ENCODE data around the gene ZNF253. TPM values are rescaled to one million over a fixed set of nuclear protein-coding genes. Genes with fewer than 3 reads are reported as not detected.
"Not testable (repeated sequence)": the region's sequence is repeated elsewhere in the genome, so short reads cannot be mapped to it uniquely, and the experiment has no call there.

The ZNF253 gene
- total RNA-seq, 4 donors from 2014 or later: 5.1 to 7.1 (median 6.1) TPM

DNA sequence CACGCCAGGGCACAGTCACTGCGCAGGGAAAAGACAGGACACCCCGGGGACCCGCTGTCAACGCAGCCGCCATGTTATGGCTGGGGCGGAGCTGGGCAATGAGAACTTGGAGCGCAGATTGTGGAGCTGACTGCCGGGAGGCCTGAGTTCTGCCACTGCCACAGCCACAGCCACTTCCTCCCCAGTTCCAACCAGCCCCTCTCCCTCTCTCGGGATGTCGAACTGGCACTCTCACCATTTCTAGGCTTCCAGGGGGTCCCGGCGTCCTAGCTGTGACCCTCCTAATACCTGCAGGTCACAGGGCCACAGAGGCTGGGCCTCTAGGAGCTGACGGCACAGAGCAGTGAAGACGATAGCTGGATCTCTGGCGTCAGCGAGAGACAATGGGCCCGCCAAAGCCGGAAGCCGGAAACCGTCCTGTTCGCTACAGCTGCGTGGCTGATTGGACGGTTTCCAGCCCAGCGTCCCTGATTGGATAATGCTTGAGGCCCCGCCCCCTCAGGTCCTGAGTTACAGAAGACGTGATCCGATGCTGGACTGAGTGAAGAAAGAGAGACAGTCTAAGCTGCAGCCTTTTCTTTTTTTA, 44.2 kb upstream of the ZNF253 start, which contains the start of gene ZNF506:
TSS of gene ZNF506 (minus strand) at position 385 of the 586 bp plus-strand sequence. CDS start at position 238, 147 bp downstream.
- TF ChIP-seq EP300 (IDR thresholded peaks at IDR 0.05) (no peak), POLR2AphosphoS5 (IDR thresholded peaks at IDR 0.05) (peak; percentile 96 to 98), POLR2A (IDR thresholded peaks at IDR 0.05; ENCODE audit: low read depth) (peak; percentile 62)
- TF ChIP-seq, protein P1, sequence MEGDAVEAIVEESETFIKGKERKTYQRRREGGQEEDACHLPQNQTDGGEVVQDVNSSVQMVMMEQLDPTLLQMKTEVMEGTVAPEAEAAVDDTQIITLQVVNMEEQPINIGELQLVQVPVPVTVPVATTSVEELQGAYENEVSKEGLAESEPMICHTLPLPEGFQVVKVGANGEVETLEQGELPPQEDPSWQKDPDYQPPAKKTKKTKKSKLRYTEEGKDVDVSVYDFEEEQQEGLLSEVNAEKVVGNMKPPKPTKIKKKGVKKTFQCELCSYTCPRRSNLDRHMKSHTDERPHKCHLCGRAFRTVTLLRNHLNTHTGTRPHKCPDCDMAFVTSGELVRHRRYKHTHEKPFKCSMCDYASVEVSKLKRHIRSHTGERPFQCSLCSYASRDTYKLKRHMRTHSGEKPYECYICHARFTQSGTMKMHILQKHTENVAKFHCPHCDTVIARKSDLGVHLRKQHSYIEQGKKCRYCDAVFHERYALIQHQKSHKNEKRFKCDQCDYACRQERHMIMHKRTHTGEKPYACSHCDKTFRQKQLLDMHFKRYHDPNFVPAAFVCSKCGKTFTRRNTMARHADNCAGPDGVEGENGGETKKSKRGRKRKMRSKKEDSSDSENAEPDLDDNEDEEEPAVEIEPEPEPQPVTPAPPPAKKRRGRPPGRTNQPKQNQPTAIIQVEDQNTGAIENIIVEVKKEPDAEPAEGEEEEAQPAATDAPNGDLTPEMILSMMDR (IDR thresholded peaks at IDR 0.05): no peak

GRCh38 chr19:19821976-19822375, 43.7 kb upstream of the ZNF253 start:
- H3K9me3 ChIP-seq; H3K27me3 ChIP-seq; DNase-seq (ENCODE audit: extremely low spot score): not testable (repeated sequence)
- intact Hi-C loops (cut with DNase I): loop anchor here (5.0 kb wide), 3 partner anchors 45 to 90 kb away; partner anchors contain the start of genes ZNF14 and ZNF253
- peaks cover 15 to 44% (median 29%) of the 10 kb centered on the region in 4 donors for H3K4me1 ChIP-seq
- peak overlapping the region; percentile 87 to 96 (median 92) for H3K27ac ChIP-seq (replicated peaks in 1 of 4)
- H3K4me3 ChIP-seq: peak overlapping the region; percentile 70 to 82 (median 75)
- 0% methylated on average over 11 of the region's 11 CpGs for WGBS
- peaks cover 0 to 14% (median 4%) of the 10 kb centered on the region in 4 donors for H3K36me3 ChIP-seq

More for the DNA sequence above, 44.2 kb upstream of the ZNF253 start, which contains the start of gene ZNF506:
- peak within 1 kb of the TSS; percentile 87 to 96 (median 92) for H3K27ac ChIP-seq (replicated peaks in 1 of 4)
- intact Hi-C loops (cut with DNase I): loop anchor here (5.0 kb wide), 3 partner anchors 44 to 89 kb away; partner anchors contain the start of genes ZNF14 and ZNF253
- DNase-seq (ENCODE audit: extremely low spot score): peak; percentile 100
- no peaks in the 10 kb centered on the region for H3K27me3 ChIP-seq
- peaks cover 0 to 5% (median 0%) of the 10 kb centered on the region in 4 donors for H3K9me3 ChIP-seq
- peaks cover 15 to 49% (median 33%) of the 10 kb centered on the region in 4 donors for H3K4me1 ChIP-seq
- 0% methylated on average over 7 of the region's 28 CpGs for WGBS
- H3K4me3 ChIP-seq: peak within 1 kb of the TSS; percentile 70 to 82 (median 75)
- H3K36me3 ChIP-seq: peaks cover 0 to 14% (median 4%) of the 10 kb centered on the region in 4 donors

- intact Hi-C loops (cut with DNase I): loop anchor here (5.0 kb wide), 3 partner anchors 43 to 92 kb away; partner anchors contain the start of genes ZNF14 and ZNF253
- Histone ChIP-seq H3K27me3 (no peaks in the 10 kb centered on the region), H3K27ac (replicated peaks in 1 of 4) (no peak overlapping the region), H3K9me3 (peaks cover 0 to 17% (median 5%) of the 10 kb centered on the region in 4 donors), H3K4me1 (peaks cover 5 to 26% (median 19%) of the 10 kb centered on the region in 4 donors), H3K4me3 (no peak overlapping the region), H3K36me3 (peaks cover 0 to 9% (median 4%) of the 10 kb centered on the region in 4 donors)
- 77% methylated on average over 2 of the region's 2 CpGs for WGBS
- DNase-seq (ENCODE audit: extremely low spot score): no peak
- no peak for TF ChIP-seq POLR2A (IDR thresholded peaks at IDR 0.05; ENCODE audit: low read depth)
- no peak for TF ChIP-seq EP300 (IDR thresholded peaks at IDR 0.05)
Observed at GRCh38 chr19:19823916-19824315, 41.8 kb upstream of the ZNF253 start.

DNA sequence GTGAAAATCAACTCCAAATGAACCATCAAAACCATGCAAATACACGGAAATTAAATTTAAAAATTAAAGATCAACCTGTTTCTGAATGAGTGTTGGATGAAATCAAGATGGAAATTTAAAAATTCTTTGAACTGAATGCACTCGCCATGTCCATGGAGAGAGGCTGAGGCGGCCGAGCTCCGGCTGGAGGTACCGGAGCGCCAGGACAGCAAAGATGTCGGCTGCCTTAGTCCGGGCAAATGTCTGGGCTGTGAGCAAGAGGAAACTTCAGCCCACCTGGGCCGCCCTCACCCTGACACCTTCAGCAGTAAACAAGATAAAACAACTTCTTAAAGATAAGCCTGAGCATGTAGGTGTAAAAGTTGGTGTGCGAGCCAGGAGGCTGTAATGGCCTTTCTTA, 38.8 kb upstream of the ZNF253 start:
- H3K4me3 ChIP-seq: no peak overlapping the region
- H3K27ac ChIP-seq (replicated peaks in 1 of 4): no peak overlapping the region
- H3K27me3 ChIP-seq: no peaks in the 10 kb centered on the region
- intact Hi-C loops (cut with DNase I): no loop called here
- no peaks in the 10 kb centered on the region for H3K36me3 ChIP-seq
- DNase-seq (ENCODE audit: extremely low spot score): no peak
- TF ChIP-seq POLR2AphosphoS5 (IDR thresholded peaks at IDR 0.05): no peak
- TF ChIP-seq EP300 (IDR thresholded peaks at IDR 0.05): no peak
- TF ChIP-seq, protein P1 (IDR thresholded peaks at IDR 0.05): no peak
- no peak for TF ChIP-seq POLR2A (IDR thresholded peaks at IDR 0.05; ENCODE audit: low read depth)
- WGBS: 89% methylated on average over 11 of the region's 11 CpGs
- H3K4me1 ChIP-seq: peaks cover 0 to 6% (median 0%) of the 10 kb centered on the region in 4 donors
- H3K9me3 ChIP-seq: peaks cover 0 to 46% (median 30%) of the 10 kb centered on the region in 4 donors

DNA sequence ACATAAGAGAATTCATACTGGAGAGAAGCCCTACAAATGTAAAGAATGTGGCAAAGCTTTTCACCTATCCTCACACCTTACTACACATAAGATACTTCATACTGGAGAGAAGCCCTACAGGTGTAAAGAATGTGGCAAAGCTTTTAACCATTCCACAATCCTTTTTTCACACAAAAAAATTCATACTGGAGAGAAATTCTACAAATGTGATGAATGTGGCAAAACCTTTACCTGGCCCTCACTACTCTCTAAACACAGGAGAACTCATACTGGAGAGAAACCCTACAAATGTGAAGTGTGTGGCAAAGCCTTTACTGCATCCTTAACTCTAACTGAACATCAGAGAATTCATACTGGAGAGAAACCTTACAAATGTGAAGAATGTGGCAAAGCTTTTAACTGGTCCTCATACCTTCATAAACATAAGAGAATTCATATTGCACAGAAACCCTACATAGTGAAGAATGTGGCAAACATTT, 30.1 kb upstream of the ZNF253 start:
- TF ChIP-seq POLR2A (IDR thresholded peaks at IDR 0.05; ENCODE audit: low read depth) (no peak), EP300 (IDR thresholded peaks at IDR 0.05) (no peak), POLR2AphosphoS5 (IDR thresholded peaks at IDR 0.05) (no peak)
- TF ChIP-seq, protein P1 (IDR thresholded peaks at IDR 0.05): no peak
- Histone ChIP-seq H3K27ac (replicated peaks in 1 of 4) (no peak overlapping the region), H3K4me1 (no peaks in the 10 kb centered on the region), H3K36me3 (no peaks in the 10 kb centered on the region), H3K27me3 (no peaks in the 10 kb centered on the region), H3K4me3 (no peak overlapping the region), H3K9me3 (peaks cover 0 to 76% (median 68%) of the 10 kb centered on the region in 4 donors)
- DNase-seq (ENCODE audit: extremely low spot score): no peak
- intact Hi-C loops (cut with DNase I): no loop called here
